Stimulated activated CD4-positive, alpha-beta T cell treated with anti-CD3 and anti-CD28 coated beads, Interleukin-1b, Interleukin-23, amount 100 ng/mL, for 48 hours (primary cell): ENCODE data around the gene SUPT6H.
"Not testable (repeated sequence)": the region's sequence is repeated elsewhere in the genome, so short reads cannot be mapped to it uniquely, and the experiment has no call there.

Experiments
- DNase-seq: peaks from one replicate; pipeline ENCODE4 v3.0.0-alpha.2; 2020

Gene SUPT6H

DNA sequence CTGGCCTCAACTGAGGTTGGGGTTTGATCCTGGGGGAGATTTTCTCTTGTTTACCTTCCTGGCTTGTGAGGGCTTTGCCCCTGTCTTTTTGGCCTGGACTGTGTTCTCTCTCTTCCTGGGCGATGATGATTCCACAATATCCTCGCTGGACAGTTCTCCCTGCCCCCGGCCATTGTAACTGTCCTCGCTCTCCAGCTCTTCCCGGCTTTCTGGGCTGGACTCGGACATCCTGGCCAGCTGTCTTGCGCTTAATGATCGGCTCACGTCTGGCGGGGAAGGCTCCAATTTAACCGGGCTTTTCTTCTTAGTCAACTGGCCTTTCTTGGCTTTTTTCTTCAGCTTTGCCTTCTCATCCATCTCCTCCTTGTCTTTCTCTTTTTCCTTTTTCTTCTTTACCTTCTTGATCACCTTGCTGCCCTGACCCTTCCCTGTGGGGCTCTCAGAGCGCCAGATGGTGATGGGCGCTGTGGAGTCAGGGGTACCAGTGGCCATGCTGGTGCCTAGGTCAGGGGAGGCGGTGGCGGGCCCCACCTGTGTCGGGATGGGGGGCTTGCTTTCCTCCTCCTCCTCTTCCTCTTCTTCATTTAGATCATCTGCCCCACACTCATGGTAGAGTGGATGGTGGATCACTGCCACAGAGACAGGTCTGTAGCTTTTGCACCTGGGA lies 41.7 kb downstream of the SUPT6H start:
- DNase-seq: no peak

DNA sequence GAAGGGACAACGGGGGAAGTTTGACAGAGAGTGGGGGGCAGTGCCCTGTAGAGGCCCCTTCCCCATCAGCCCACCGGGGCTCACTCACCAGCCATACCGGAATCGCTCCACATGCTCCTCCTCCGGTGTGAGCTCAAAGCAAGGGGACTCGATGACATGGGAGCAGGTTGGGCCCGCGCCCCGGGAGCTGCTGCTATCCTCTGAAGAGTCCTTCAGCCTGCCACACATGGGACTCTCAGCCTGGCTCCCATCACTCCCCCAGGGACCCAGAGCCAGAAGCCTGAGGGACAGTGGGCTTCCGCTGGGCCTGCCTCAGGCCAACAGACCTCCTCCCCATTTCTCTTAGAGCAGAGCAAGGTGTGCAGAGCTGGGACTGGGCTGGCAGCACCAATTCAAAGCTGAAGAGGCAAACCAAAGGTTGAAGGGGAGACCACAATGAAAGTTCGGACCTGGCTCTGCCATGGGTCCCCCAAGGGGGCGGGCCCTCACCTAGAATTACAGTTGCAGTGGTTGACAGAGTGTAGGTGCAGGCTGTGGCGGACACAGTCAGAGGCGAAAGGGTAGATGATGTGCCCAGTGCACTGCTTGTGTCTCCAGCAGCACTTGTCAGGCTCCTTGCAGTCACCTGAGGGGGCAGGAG lies 42.3 kb downstream of the SUPT6H start:
- DNase-seq: no peak

GRCh38 chr17:28705074-28705659 lies 43.2 kb downstream of the SUPT6H start:
- no peak for DNase-seq

DNA sequence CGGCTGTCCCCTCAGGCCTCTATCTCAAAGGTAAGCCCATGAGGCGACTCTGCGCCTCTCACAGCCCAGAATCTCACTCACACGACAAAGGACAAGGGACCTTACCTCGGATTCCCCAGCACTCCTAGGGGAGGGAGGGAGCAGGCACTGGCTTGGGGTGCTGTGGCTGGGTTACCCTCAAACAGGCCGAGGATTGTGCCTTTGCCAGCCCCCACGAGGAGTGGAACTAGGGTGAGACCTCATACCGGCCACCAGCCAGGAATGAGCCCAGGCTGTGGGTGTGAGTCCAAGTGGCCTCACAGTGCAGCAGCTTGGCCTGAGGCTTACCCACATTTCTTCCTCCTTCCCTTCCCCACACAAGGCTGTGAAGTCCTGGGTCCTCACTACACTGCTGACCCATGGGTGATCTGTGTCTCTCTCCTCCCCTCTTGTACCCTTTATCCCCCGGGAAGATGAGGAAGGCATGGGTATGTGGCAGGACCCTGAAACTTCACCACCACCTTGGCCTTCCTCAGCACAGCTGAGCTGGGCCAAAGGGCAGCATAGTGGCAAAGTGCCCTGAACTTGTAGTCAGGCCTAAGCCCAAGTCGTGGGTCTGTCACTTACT lies 43.8 kb downstream of the SUPT6H start:
- no peak for DNase-seq

DNA sequence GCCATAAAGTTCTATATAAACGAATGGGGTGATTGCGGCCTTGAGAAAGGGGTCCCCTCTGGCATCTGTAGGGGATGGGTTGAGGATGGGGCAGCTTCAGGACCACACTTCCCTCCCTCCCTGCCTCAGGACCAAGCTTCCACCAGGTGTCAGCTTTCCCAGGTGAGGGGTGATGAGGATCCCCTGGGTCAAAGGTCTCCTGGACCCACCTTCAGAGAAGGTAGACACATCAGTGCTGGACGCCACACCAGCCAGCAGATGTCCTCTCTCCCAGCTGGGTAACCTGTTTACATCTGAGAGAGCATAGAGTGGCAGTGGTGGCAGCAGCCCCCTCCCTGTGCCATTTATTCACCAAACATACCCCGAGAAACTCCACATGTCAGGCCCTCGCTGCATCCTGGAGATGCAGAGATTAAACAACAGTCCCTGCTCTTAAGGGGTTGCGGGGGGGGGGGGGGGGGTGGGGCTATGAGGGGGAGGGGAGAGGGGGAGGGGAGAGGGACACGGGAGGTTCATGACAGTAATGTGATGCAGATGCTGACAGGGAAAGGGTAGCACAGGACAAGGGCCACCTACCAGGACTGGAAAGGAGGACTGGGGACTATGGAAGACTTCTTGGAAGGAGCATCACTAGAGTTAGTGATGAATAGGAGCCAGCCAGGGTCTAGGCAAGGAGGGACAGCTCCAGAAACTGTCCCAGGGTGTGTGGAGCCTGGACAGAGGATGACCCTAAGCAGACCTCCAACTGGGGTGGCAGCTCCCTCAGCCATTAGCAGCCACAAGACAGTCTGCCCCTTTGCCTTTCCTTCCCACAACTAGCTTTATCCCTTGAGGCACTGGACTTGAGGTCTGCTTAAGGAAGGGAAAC lies 44.7 kb downstream of the SUPT6H start:
- no peak for DNase-seq

GRCh38 chr17:28707339-28707720 lies 45.3 kb downstream of the SUPT6H start:
- DNase-seq: no peak

DNA sequence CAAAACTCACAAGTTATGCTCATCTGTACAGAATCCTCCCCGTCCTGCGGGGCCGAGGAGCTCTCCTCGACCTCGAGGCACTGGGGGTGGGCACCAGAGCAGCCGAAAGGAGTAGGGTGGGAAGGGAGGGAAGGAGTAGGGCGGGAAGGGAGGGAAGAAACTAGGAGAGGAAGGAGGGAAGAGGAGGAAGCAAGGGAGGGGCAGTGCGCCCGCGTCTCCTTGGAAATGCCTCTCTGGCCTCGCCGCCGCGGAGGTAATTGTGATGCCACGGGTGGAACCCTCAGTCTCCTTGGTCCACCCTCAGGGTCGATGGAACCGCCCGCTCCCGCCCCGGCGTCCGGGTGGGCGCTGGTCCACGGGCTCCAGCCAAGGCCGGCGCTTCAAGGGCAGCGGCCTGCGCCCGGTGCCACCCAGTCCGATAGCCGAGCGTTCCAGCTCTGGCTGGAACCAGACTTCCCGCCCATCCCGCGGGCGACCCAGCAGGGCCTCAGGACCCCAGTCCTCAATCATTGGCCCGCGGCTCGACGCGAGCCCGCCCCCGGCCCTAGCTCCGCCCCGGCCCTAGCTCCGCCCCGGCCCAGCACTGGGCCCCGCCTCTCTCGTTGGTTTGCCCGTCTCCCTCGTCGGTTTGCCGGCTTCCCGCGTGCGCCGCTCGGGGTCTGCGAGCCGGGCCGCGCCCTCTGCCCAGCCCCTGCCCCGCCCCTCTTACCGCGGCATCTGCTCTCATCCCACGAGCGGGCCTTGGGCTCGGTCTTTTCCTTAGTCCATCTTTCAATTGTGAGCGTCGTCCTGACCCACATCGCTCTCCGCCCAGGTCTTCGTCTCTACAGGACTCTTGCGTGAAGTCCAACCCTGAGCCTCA lies 49.1 kb downstream of the SUPT6H start:
- peak; percentile 89 for DNase-seq

DNA sequence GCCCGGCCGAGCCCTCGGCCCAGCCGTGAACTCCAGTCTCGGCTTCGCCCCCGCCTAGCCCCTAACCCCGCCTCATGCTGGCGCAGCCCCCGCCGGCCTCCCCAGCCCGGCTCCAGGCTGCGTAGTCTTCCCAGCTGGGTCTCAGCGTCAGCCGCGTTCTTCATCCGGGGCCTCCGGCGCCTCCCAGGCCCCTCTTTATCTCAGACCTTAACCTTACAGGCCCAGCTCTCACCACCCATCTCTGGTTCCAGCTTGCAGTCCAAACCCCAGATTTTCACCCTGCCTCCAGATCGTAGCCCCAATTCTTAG lies 49.7 kb downstream of the SUPT6H start, which contains the start of gene PROCA1:
Gene PROCA1, minus strand, starts transcription at position 166 of the 309 bp plus-strand sequence. CDS start 228 bp downstream, outside the sequence.
- DNase-seq: peak; percentile 32

DNA sequence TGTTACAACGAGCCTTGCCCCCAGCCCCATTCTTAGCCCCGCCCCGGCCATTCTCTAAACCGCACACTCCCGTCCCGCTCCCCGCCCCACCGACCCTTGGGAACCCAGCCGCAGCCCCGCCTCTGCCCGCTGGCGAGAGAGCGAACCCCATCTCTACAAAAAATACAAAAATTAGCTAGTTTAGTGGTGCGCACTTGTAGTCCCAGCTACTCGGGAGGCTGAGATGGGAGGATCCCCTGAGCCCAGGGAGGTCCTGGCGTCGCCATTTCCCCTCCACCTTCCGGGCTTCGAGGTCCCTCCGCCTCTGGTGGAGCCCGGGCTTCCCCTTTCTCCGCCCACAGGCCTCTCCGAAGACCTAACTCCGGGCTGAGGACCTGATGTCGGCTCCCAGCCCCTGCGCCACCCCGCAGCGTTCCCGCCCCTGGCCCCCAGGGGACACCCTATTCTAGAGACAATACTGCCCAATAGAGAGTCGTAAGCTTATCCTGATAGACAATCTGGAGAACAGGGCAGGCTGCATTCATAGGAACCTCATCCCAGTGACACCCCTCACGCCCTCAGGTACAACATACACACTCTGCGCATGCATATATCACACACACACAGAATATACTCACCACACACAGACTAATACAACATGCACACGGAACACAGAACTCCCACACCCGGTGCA lies 50.2 kb downstream of the SUPT6H start:
- DNase-seq: peak; percentile 76

- no peak for DNase-seq
Measured at GRCh38 chr17:28712705-28713415, 50.9 kb downstream of the SUPT6H start.

GRCh38 chr17:28714281-28714680 lies 52.3 kb downstream of the SUPT6H start:
- no peak for DNase-seq

DNA sequence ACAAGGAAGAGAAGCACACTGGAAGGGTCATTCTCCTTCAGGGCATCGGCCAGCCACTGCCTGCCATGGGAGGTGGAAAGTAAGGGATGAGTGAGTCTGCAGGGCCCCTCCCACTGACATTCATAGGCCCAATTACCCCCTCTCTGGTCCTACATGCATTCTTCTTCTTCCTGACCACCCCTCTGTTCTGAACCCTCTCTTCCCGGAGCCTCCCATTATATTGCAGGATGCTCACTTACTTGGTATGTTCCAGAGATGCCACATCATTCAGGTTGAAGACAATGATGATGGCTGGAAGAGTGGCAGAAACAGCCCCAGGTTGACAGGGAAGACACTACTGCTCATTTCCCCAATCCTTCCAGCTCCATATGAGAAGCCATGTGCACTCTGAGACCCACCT lies 53.2 kb downstream of the SUPT6H start:
- DNase-seq: no peak

- DNase-seq: peak; percentile 34
Measured at GRCh38 chr17:28716740-28717577, 55.0 kb downstream of the SUPT6H start.

- peak; percentile 40 for DNase-seq
Measured at GRCh38 chr17:28717578-28718332, 55.8 kb downstream of the SUPT6H start, which contains the start of gene RAB34. TSS of gene RAB34 (minus strand) at chr17:28717868. CDS start at chr17:28717266, 602 bp downstream.

- DNase-seq: no peak
Measured at GRCh38 chr17:28718333-28719020, 56.5 kb downstream of the SUPT6H start.

- DNase-seq: no peak
Measured at GRCh38 chr17:28719021-28719433, 57.0 kb downstream of the SUPT6H start.

- peak; percentile 48 for DNase-seq
Measured at GRCh38 chr17:28720247-28720996, 58.4 kb downstream of the SUPT6H start.

GRCh38 chr17:28720997-28721329 lies 59.0 kb downstream of the SUPT6H start:
- not testable (repeated sequence) for DNase-seq
